ENCODE data around the gene CRABP1. TPM values are rescaled to one million over a fixed set of nuclear protein-coding genes. Genes with fewer than 3 reads are reported as not detected.

Gene CRABP1
- 0.34 TPM for polyA plus RNA-seq (2013)

DNA sequence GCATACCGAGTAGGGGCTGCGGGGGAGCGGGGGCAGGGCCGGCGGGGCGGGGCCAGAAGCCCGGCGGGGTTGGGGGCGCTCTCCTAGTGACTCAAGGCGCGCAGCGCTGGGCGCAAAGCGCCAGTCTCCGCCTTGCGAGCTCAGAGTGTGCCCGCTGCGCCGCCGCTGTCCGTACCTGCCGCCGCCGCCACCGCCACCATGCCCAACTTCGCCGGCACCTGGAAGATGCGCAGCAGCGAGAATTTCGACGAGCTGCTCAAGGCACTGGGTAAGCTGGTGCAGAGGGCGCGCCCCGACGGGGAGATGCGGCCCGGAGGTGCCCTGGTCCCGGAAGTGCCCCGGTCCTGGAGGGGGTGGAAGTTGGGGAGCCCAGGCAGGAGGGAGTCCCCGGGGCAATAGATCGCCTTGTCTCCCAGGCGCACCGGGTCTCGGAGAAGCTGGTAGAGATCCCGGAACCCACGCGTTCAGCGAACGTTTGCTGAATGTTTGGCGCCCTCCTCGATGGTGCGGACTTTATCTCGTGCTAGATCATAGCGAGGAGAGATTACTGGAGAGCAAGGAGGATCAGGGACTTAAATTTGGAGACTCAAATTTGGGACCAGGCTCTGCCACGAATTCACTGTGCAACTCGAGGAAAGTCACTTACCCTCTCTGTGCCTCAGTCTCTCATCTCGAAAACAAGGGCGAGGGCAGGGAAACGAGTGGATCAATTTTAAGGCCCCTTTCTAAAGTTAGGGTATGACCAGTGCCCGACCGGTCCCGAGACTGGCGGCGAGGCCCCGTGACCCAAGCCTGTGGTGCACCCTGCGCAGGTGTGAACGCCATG, at the start of gene CRABP1:
Gene CRABP1 (plus strand): TSS at position 123 of the 826 bp plus-strand sequence. CDS start 76 bp downstream, at position 199.
- Histone ChIP-seq H3K9me3 (ENCODE audit: control extremely low read depth in 1 of 5, control insufficient read depth in 4 of 5, insufficient read depth in 2 of 5, low read depth in 1 of 5, low read length in 4 of 5) (no peaks in the 10 kb centered on the region), H3K4me3 (ENCODE audit: control insufficient read depth in 1 of 7, extremely low read depth in 1 of 7, insufficient read depth in 4 of 7, low read depth in 2 of 7, low read length in 6 of 7) (peak within 1 kb of the TSS in 6 of 7 experiments; percentile 9 to 67 (median 50)), H3K36me3 (ENCODE audit: control insufficient read depth in 4 of 4, insufficient read depth in 4 of 4, low read length in 3 of 4) (no peaks in the 10 kb centered on the region), H3K27ac (ENCODE audit: insufficient read depth in 1 of 2, low read depth in 1 of 2, low read length in 2 of 2, poor library complexity in 1 of 2, severe bottlenecking in 2 of 2) (no peak within 1 kb of the TSS), H3K4me1 (ENCODE audit: control extremely low read depth in 1 of 4, control insufficient read depth in 4 of 4, insufficient read depth in 4 of 4, low read length in 3 of 4) (peaks cover 0 to 19% (median 12%) of the 10 kb centered on the region in 4 experiments), H3K27me3 (replicated peaks in 2 of 5; ENCODE audit: control insufficient read depth in 4 of 5, insufficient read depth in 5 of 5, low read length in 4 of 5) (peaks cover 0 to 66% (median 37%) of the 10 kb centered on the region in 5 experiments)
- ChIA-PET CTCF (interaction anchor here (0.9 kb wide), 1 partner anchor 10 kb away, joined by 3 read pairs; no protein-coding TSS in a partner anchor), POLR2A (no interaction called here)
- DNase-seq = peak in 2 of 3 donors; percentile 38 to 61
- under 1% methylated on average over 60 of the region's 67 CpGs for WGBS (ENCODE audit: insufficient coverage)

- Histone ChIP-seq H3K9me3 (ENCODE audit: control extremely low read depth in 1 of 5, control insufficient read depth in 4 of 5, insufficient read depth in 2 of 5, low read depth in 1 of 5, low read length in 4 of 5) (no peaks in the 10 kb centered on the region), H3K4me3 (ENCODE audit: control insufficient read depth in 1 of 7, extremely low read depth in 1 of 7, insufficient read depth in 4 of 7, low read depth in 2 of 7, low read length in 6 of 7) (no peak overlapping the region), H3K36me3 (ENCODE audit: control insufficient read depth in 4 of 4, insufficient read depth in 4 of 4, low read length in 3 of 4) (peaks cover 12 to 73% (median 44%) of the 10 kb centered on the region in 4 experiments), H3K27me3 (replicated peaks in 2 of 5; ENCODE audit: control insufficient read depth in 4 of 5, insufficient read depth in 5 of 5, low read length in 4 of 5) (no peaks in the 10 kb centered on the region), H3K4me1 (ENCODE audit: control extremely low read depth in 1 of 4, control insufficient read depth in 4 of 4, insufficient read depth in 4 of 4, low read length in 3 of 4) (no peaks in the 10 kb centered on the region), H3K27ac (ENCODE audit: insufficient read depth in 1 of 2, low read depth in 1 of 2, low read length in 2 of 2, poor library complexity in 1 of 2, severe bottlenecking in 2 of 2) (no peak overlapping the region)
- 31% methylated on average over 1 of the region's 2 CpGs for WGBS (ENCODE audit: insufficient coverage)
- ChIA-PET CTCF (no interaction called here), POLR2A (no interaction called here)
- no peak for DNase-seq
Measured at GRCh38 chr15:78291052-78291451, 49.1 kb upstream of the CRABP1 start.

DNA sequence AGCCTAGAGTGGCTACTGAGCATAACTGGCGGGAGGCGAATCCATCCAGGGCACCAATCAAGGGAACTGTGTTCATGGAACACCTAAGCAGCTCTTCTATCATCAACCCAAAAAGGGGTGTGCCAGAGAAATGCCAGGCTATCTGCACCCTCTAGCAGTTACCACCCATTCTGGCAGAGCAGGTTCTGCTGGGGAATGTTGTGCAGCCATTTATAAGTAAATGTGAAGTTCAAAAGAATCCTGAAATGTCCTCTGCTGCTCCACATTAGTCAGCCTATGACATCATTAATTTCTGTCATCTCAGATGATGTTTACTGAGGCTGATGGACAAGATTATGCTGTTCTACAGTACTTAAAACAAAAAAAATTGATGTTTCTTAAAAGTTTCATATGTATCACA, 48.5 kb upstream of the CRABP1 start:
- no peak overlapping the region for H3K4me3 ChIP-seq (ENCODE audit: control insufficient read depth in 1 of 7, extremely low read depth in 1 of 7, insufficient read depth in 4 of 7, low read depth in 2 of 7, low read length in 6 of 7)
- CTCF ChIA-PET = no interaction called here
- no peaks in the 10 kb centered on the region for H3K27me3 ChIP-seq (replicated peaks in 2 of 5; ENCODE audit: control insufficient read depth in 4 of 5, insufficient read depth in 5 of 5, low read length in 4 of 5)
- no peak for DNase-seq
- no peaks in the 10 kb centered on the region for H3K9me3 ChIP-seq (ENCODE audit: control extremely low read depth in 1 of 5, control insufficient read depth in 4 of 5, insufficient read depth in 2 of 5, low read depth in 1 of 5, low read length in 4 of 5)
- 100% methylated on average over 2 of the region's 2 CpGs for WGBS (ENCODE audit: insufficient coverage)
- H3K4me1 ChIP-seq (ENCODE audit: control extremely low read depth in 1 of 4, control insufficient read depth in 4 of 4, insufficient read depth in 4 of 4, low read length in 3 of 4) = no peaks in the 10 kb centered on the region
- no peak overlapping the region for H3K27ac ChIP-seq (ENCODE audit: insufficient read depth in 1 of 2, low read depth in 1 of 2, low read length in 2 of 2, poor library complexity in 1 of 2, severe bottlenecking in 2 of 2)
- POLR2A ChIA-PET = no interaction called here
- H3K36me3 ChIP-seq (ENCODE audit: control insufficient read depth in 4 of 4, insufficient read depth in 4 of 4, low read length in 3 of 4) = peaks cover 12 to 66% (median 41%) of the 10 kb centered on the region in 4 experiments

GRCh38 chr15:78292219-78292618, 47.9 kb upstream of the CRABP1 start:
- no peak overlapping the region for H3K4me3 ChIP-seq (ENCODE audit: control insufficient read depth in 1 of 7, extremely low read depth in 1 of 7, insufficient read depth in 4 of 7, low read depth in 2 of 7, low read length in 6 of 7)
- WGBS (ENCODE audit: insufficient coverage) = 100% methylated on average over 1 of the region's 1 CpG
- DNase-seq = no peak
- ChIA-PET CTCF (interaction anchor here (3.6 kb wide), 1 partner anchor 10 kb away, joined by 12 read pairs; no protein-coding TSS in a partner anchor), POLR2A (no interaction called here)
- no peak overlapping the region for H3K27ac ChIP-seq (ENCODE audit: insufficient read depth in 1 of 2, low read depth in 1 of 2, low read length in 2 of 2, poor library complexity in 1 of 2, severe bottlenecking in 2 of 2)
- no peaks in the 10 kb centered on the region for H3K4me1 ChIP-seq (ENCODE audit: control extremely low read depth in 1 of 4, control insufficient read depth in 4 of 4, insufficient read depth in 4 of 4, low read length in 3 of 4)
- H3K9me3 ChIP-seq (ENCODE audit: control extremely low read depth in 1 of 5, control insufficient read depth in 4 of 5, insufficient read depth in 2 of 5, low read depth in 1 of 5, low read length in 4 of 5) = no peaks in the 10 kb centered on the region
- H3K27me3 ChIP-seq (replicated peaks in 2 of 5; ENCODE audit: control insufficient read depth in 4 of 5, insufficient read depth in 5 of 5, low read length in 4 of 5) = no peaks in the 10 kb centered on the region
- peaks cover 12 to 61% (median 39%) of the 10 kb centered on the region in 4 experiments for H3K36me3 ChIP-seq (ENCODE audit: control insufficient read depth in 4 of 4, insufficient read depth in 4 of 4, low read length in 3 of 4)

- 0% methylated on average over 40 of the region's 55 CpGs for WGBS (ENCODE audit: insufficient coverage)
- Histone ChIP-seq H3K36me3 (ENCODE audit: control insufficient read depth in 4 of 4, insufficient read depth in 4 of 4, low read length in 3 of 4) (peaks cover 0 to 10% (median 6%) of the 10 kb centered on the region in 4 experiments), H3K4me3 (ENCODE audit: control insufficient read depth in 1 of 7, extremely low read depth in 1 of 7, insufficient read depth in 4 of 7, low read depth in 2 of 7, low read length in 6 of 7) (peak within 1 kb of the TSS; percentile 83 to 100 (median 92)), H3K9me3 (ENCODE audit: control extremely low read depth in 1 of 5, control insufficient read depth in 4 of 5, insufficient read depth in 2 of 5, low read depth in 1 of 5, low read length in 4 of 5) (no peaks in the 10 kb centered on the region), H3K27me3 (replicated peaks in 2 of 5; ENCODE audit: control insufficient read depth in 4 of 5, insufficient read depth in 5 of 5, low read length in 4 of 5) (no peaks in the 10 kb centered on the region), H3K4me1 (ENCODE audit: control extremely low read depth in 1 of 4, control insufficient read depth in 4 of 4, insufficient read depth in 4 of 4, low read length in 3 of 4) (peaks cover 12 to 25% (median 17%) of the 10 kb centered on the region in 4 experiments), H3K27ac (ENCODE audit: insufficient read depth in 1 of 2, low read depth in 1 of 2, low read length in 2 of 2, poor library complexity in 1 of 2, severe bottlenecking in 2 of 2) (peak within 1 kb of the TSS; percentile 85 to 93)
- ChIA-PET POLR2A (interaction anchor here (0.6 to 1.0 kb wide), 5 partner anchors 10 to 179 kb away, joined by 3 to 6 read pairs (median 4); partner anchors contain the start of gene DNAJA4), CTCF (interaction anchor here (0.9 to 1.0 kb wide), 4 partner anchors 9 to 123 kb away, joined by 3 read pairs; no protein-coding TSS in a partner anchor)
- peak; percentile 88 to 94 (median 93) for DNase-seq
Measured at GRCh38 chr15:78299101-78299930, 40.8 kb upstream of the CRABP1 start, which contains the start of gene SKIC8. Gene SKIC8 (minus strand): TSS chr15:78299609. CDS start chr15:78295686, 3,923 bp downstream.

DNA sequence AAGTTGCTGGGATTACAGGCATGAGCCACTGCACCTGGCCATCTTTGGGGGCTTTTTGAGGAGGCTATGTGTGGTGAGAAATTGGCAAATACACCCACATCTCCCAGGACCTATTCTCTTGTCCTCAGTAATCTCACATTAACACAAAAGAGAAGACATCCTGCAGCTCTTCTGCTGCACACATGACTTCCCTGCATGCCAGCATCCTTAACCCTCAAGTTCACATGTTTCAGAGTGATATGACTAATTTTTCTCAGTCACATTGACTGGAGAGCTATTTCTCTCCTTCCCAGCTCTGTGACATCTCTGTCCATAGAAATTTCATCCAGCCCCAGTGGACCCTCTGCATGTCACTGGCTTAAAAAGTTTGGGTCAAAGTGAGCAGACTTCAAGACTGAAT, 38.8 kb upstream of the CRABP1 start:
- CTCF ChIA-PET = interaction anchor here (1.0 to 1.8 kb wide), 2 partner anchors 19 to 116 kb away, joined by 3 to 5 read pairs; no protein-coding TSS in a partner anchor
- peak in 1 of 3 donors; percentile 44 for DNase-seq
- H3K36me3 ChIP-seq (ENCODE audit: control insufficient read depth in 4 of 4, insufficient read depth in 4 of 4, low read length in 3 of 4) = no peaks in the 10 kb centered on the region
- POLR2A ChIA-PET = no interaction called here
- no peaks in the 10 kb centered on the region for H3K9me3 ChIP-seq (ENCODE audit: control extremely low read depth in 1 of 5, control insufficient read depth in 4 of 5, insufficient read depth in 2 of 5, low read depth in 1 of 5, low read length in 4 of 5)
- H3K4me1 ChIP-seq (ENCODE audit: control extremely low read depth in 1 of 4, control insufficient read depth in 4 of 4, insufficient read depth in 4 of 4, low read length in 3 of 4) = peaks cover 12 to 25% (median 17%) of the 10 kb centered on the region in 4 experiments
- no peak overlapping the region for H3K4me3 ChIP-seq (ENCODE audit: control insufficient read depth in 1 of 7, extremely low read depth in 1 of 7, insufficient read depth in 4 of 7, low read depth in 2 of 7, low read length in 6 of 7)
- no peaks in the 10 kb centered on the region for H3K27me3 ChIP-seq (replicated peaks in 2 of 5; ENCODE audit: control insufficient read depth in 4 of 5, insufficient read depth in 5 of 5, low read length in 4 of 5)
- no peak overlapping the region for H3K27ac ChIP-seq (ENCODE audit: insufficient read depth in 1 of 2, low read depth in 1 of 2, low read length in 2 of 2, poor library complexity in 1 of 2, severe bottlenecking in 2 of 2)
